DND-41 (cell line): ENCODE results near the gene HNRNPU.

Experiments
- EZH2 ChIP-seq: IDR thresholded peaks from 3 replicates; pipeline ENCODE4 v1.6.1; 2012; ENCODE audit warnings: borderline replicate concordance, low read depth, mild to moderate bottlenecking, moderate library complexity, low read length, inconsistent platforms; ENCODE audit not compliant: severe bottlenecking
- TF ChIP-seq, protein P1 (sequence below): IDR thresholded peaks from 2 replicates; pipeline ENCODE4 v1.5.1; 2012; ENCODE audit warnings: borderline replicate concordance, low read length, moderate library complexity, mild to moderate bottlenecking; ENCODE audit not compliant: poor library complexity, severe bottlenecking; ENCODE audit errors: extremely low read depth

DNA sequence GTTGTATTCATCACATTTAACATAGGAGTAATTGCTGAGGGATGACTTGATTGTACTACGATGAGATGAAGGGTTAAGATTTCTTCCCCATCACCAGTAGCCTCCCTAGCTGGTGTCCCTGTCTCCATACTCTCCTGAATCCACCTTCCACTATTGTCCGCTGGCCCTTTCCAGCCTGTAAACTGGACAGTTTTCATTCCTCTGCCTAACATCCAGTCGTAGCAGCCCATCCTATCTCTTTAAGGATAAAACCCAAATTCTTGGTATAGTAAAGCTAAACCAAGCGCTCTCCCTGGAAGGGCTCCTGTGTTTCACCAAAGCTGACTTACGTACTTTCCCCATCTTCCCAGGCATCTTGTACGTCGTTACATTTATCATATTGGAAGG lies 28.2 kb downstream of the HNRNPU start:
- TF ChIP-seq, protein P1, sequence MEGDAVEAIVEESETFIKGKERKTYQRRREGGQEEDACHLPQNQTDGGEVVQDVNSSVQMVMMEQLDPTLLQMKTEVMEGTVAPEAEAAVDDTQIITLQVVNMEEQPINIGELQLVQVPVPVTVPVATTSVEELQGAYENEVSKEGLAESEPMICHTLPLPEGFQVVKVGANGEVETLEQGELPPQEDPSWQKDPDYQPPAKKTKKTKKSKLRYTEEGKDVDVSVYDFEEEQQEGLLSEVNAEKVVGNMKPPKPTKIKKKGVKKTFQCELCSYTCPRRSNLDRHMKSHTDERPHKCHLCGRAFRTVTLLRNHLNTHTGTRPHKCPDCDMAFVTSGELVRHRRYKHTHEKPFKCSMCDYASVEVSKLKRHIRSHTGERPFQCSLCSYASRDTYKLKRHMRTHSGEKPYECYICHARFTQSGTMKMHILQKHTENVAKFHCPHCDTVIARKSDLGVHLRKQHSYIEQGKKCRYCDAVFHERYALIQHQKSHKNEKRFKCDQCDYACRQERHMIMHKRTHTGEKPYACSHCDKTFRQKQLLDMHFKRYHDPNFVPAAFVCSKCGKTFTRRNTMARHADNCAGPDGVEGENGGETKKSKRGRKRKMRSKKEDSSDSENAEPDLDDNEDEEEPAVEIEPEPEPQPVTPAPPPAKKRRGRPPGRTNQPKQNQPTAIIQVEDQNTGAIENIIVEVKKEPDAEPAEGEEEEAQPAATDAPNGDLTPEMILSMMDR = no peak
- TF ChIP-seq EZH2 = no peak
